K562 (cell line): Measurements from ENCODE around the gene ENPP7.

ENCODE experiments used
- CBX3 ChIP-seq, 2 experiments: IDR thresholded peaks; 1 replicate in 1 of 2; 2 replicates in 1 of 2; pipeline ENCODE4 v1.6.1; 2012; ENCODE audit warnings: inconsistent platforms in 2 of 2, low read length in 2 of 2, borderline replicate concordance in 1 of 2, control low read depth in 1 of 2
- NUFIP1 ChIP-seq: fragments of 450-650 bp; IDR thresholded peaks from 2 replicates; pipeline ENCODE4 v1.6.1; 2018; ENCODE audit not compliant: partially characterized antibody
- PHF21A ChIP-seq: fragments of 450-650 bp; IDR thresholded peaks from 2 replicates; pipeline ENCODE4 v1.6.1; 2017; ENCODE audit warnings: low read depth, borderline replicate concordance
- TF ChIP-seq, protein P1 (sequence below), 2 experiments: fragments of 450-650 bp; formaldehyde crosslinking in 1 of 2; IDR thresholded peaks; 2 replicates each; pipeline versions ENCODE4 v1.4.0 to v1.6.1; 2014 to 2020; ENCODE audit warnings: mild to moderate bottlenecking in 2 of 2, borderline replicate concordance in 1 of 2, low read depth in 1 of 2
- TF ChIP-seq, protein P2 (sequence below), 3 experiments: IDR thresholded peaks in 2 of 3; conservative IDR thresholded peaks in 1 of 3; 2 replicates each; pipeline ENCODE4 v1.5.1; 2011 to 2012; ENCODE audit warnings: low read length in 3 of 3, mild to moderate bottlenecking in 3 of 3, control low read depth in 2 of 3, improper control_type of control experiment in 1 of 3, inconsistent platforms in 1 of 3, low read depth in 1 of 3, mixed read lengths in 1 of 3, moderate library complexity in 1 of 3; ENCODE audit not compliant: insufficient read depth in 2 of 3

DNA sequence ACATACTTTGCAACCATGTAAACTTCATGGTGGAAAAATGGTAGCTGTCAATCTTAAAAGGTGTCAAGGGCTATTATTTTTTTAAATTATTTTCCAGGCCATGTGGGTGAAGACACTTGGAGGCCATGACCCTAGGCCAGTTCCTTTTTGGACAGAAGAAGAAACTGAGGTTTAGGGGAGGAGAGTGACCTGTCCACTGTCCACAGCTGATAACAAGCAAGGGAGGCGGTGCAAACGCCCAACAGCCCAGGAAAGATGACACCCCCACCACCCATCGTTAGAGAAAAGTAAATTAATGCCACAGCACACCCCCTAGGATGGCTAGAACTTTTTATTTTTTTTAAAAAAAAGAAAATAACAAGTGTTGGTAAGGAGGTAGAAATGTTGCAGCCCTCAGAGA lies 19.2 kb downstream of the ENPP7 start:
- TF ChIP-seq CBX3 (IDR thresholded peaks at IDR 0.05; ENCODE audit: borderline replicate concordance in 1 of 2, low read length in 2 of 2), result no peak
- TF ChIP-seq, protein P1, sequence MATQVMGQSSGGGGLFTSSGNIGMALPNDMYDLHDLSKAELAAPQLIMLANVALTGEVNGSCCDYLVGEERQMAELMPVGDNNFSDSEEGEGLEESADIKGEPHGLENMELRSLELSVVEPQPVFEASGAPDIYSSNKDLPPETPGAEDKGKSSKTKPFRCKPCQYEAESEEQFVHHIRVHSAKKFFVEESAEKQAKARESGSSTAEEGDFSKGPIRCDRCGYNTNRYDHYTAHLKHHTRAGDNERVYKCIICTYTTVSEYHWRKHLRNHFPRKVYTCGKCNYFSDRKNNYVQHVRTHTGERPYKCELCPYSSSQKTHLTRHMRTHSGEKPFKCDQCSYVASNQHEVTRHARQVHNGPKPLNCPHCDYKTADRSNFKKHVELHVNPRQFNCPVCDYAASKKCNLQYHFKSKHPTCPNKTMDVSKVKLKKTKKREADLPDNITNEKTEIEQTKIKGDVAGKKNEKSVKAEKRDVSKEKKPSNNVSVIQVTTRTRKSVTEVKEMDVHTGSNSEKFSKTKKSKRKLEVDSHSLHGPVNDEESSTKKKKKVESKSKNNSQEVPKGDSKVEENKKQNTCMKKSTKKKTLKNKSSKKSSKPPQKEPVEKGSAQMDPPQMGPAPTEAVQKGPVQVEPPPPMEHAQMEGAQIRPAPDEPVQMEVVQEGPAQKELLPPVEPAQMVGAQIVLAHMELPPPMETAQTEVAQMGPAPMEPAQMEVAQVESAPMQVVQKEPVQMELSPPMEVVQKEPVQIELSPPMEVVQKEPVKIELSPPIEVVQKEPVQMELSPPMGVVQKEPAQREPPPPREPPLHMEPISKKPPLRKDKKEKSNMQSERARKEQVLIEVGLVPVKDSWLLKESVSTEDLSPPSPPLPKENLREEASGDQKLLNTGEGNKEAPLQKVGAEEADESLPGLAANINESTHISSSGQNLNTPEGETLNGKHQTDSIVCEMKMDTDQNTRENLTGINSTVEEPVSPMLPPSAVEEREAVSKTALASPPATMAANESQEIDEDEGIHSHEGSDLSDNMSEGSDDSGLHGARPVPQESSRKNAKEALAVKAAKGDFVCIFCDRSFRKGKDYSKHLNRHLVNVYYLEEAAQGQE (IDR thresholded peaks at IDR 0.05; ENCODE audit: borderline replicate concordance), result no peak
- TF ChIP-seq, protein P1 (CRISPR knock-in tag; IDR thresholded peaks at IDR 0.05; ENCODE audit: low read depth), result no peak
- no peak for TF ChIP-seq PHF21A
- no peak for TF ChIP-seq NUFIP1
- TF ChIP-seq, protein P2, sequence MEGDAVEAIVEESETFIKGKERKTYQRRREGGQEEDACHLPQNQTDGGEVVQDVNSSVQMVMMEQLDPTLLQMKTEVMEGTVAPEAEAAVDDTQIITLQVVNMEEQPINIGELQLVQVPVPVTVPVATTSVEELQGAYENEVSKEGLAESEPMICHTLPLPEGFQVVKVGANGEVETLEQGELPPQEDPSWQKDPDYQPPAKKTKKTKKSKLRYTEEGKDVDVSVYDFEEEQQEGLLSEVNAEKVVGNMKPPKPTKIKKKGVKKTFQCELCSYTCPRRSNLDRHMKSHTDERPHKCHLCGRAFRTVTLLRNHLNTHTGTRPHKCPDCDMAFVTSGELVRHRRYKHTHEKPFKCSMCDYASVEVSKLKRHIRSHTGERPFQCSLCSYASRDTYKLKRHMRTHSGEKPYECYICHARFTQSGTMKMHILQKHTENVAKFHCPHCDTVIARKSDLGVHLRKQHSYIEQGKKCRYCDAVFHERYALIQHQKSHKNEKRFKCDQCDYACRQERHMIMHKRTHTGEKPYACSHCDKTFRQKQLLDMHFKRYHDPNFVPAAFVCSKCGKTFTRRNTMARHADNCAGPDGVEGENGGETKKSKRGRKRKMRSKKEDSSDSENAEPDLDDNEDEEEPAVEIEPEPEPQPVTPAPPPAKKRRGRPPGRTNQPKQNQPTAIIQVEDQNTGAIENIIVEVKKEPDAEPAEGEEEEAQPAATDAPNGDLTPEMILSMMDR (IDR thresholded peaks at IDR 0.05 in 2 of 3, conservative IDR thresholded peaks at IDR 0.05 in 1 of 3; ENCODE audit: insufficient read depth in 2 of 3, low read depth in 1 of 3, low read length in 3 of 3), result no peak
